HFFc6 (cell line): ENCODE results near the gene MAFG. TPM values are rescaled to one million over a fixed set of nuclear protein-coding genes. Genes with fewer than 3 reads are reported as not detected.
A peak's percentile ranks its signal among the peaks of the same experiment; 100 is the strongest.

ENCODE experiments used
- DNase-seq: peaks from one replicate; pipeline ENCODE4 v3.0.0-alpha.2; 2018
- H3K27ac Mint-ChIP-seq: 2 replicates; pipeline ENCODE4 v1.8.0; 2020; ENCODE audit warnings: mild to moderate bottlenecking, mixed read lengths
- H3K27me3 Mint-ChIP-seq: 2 replicates; pipeline ENCODE4 v1.8.0; 2021; ENCODE audit warnings: mild to moderate bottlenecking, moderate library complexity, mixed read lengths; ENCODE audit not compliant: insufficient read depth
- H3K36me3 Mint-ChIP-seq: 2 replicates; pipeline ENCODE4 v1.8.0; 2021; ENCODE audit warnings: low read depth, mixed read lengths
- H3K4me1 Mint-ChIP-seq: 2 replicates; pipeline ENCODE4 v1.8.0; 2020; ENCODE audit warnings: low read depth, mixed read lengths
- H3K4me3 Mint-ChIP-seq: 2 replicates; pipeline ENCODE4 v1.8.0; 2020; ENCODE audit warnings: mild to moderate bottlenecking, moderate library complexity, mixed read lengths
- H3K9me3 Mint-ChIP-seq: 2 replicates; pipeline ENCODE4 v1.8.0; 2020; ENCODE audit warnings: mild to moderate bottlenecking, mixed read lengths
- total RNA-seq, 6 experiments: library from RNA; stranded (reverse); fragmentation: NEBNext Ultra II Directional; extraction: Animal tissue kit (Norgen Biotek cat#: 25700); gene quantifications; 2 replicates in 1 of 6; 3 replicates in 5 of 6; pipeline ENCODE4 v1.2.3, GENCODE V29; 2021
- TF ChIP-seq, protein P1 (sequence below): fragments of 200-600 bp; sonication (generic); IDR thresholded peaks from 2 replicates; pipeline ENCODE4 v1.5.0; 2021; ENCODE audit warnings: antibody characterized with exemption, mild to moderate bottlenecking

Gene MAFG
- total RNA-seq, 6 experiments from 2014 or later = 17.7 to 22.4 (median 18.2) TPM

DNA sequence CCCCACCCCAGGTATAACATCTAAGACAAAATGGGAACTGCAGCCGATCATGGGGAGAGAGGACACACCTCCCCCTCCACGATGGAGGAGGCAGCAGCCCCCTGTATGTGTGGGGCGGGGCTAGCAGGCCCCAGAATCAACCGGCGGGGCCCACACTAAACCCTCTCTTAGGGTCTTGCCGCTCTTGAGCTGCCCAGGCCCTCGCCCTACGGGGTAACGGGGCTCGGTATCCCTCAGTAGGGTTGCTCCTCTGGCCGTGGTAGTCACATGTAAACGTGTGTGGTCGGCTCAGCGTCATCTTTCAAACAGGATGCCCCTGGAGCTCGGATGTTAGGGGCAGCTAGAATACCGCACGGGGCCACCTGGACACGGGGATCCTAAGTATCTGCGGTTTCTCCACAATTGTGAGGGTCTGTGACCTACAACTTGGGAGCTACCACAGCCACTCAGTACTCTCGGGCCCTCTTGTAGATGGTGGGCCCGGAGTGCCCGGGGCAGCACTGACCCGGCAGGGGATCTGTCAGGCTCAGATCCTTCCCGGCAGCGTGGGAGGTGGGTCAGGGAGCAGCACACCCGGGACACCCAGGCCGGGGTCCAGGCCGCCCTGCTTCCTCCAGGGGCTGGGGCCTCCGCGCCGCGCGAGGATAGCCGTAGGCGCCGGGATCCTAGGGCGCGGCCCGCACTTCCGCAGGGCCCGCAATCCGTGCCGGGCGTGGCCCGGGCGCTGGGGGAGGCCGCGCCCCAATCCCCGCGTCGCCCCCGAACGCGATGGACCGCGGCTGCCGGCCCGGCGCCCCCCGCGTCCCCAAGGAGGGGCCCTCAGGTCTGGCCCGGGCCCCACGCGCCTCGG lies 57.2 kb downstream of the MAFG start:
- no peak for DNase-seq
- Mint-ChIP-seq H3K27me3 (peaks cover 49% of the 10 kb centered on the region), H3K9me3 (peaks cover 3% of the 10 kb centered on the region; the same call in 1 of the 2 replicates), H3K36me3 (peaks cover 14% of the 10 kb centered on the region), H3K27ac (peak overlapping the region; percentile 93), H3K4me1 (peaks cover 31% of the 10 kb centered on the region), H3K4me3 (peak overlapping the region; percentile 92)
- TF ChIP-seq, protein P1, sequence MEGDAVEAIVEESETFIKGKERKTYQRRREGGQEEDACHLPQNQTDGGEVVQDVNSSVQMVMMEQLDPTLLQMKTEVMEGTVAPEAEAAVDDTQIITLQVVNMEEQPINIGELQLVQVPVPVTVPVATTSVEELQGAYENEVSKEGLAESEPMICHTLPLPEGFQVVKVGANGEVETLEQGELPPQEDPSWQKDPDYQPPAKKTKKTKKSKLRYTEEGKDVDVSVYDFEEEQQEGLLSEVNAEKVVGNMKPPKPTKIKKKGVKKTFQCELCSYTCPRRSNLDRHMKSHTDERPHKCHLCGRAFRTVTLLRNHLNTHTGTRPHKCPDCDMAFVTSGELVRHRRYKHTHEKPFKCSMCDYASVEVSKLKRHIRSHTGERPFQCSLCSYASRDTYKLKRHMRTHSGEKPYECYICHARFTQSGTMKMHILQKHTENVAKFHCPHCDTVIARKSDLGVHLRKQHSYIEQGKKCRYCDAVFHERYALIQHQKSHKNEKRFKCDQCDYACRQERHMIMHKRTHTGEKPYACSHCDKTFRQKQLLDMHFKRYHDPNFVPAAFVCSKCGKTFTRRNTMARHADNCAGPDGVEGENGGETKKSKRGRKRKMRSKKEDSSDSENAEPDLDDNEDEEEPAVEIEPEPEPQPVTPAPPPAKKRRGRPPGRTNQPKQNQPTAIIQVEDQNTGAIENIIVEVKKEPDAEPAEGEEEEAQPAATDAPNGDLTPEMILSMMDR = no peak

DNA sequence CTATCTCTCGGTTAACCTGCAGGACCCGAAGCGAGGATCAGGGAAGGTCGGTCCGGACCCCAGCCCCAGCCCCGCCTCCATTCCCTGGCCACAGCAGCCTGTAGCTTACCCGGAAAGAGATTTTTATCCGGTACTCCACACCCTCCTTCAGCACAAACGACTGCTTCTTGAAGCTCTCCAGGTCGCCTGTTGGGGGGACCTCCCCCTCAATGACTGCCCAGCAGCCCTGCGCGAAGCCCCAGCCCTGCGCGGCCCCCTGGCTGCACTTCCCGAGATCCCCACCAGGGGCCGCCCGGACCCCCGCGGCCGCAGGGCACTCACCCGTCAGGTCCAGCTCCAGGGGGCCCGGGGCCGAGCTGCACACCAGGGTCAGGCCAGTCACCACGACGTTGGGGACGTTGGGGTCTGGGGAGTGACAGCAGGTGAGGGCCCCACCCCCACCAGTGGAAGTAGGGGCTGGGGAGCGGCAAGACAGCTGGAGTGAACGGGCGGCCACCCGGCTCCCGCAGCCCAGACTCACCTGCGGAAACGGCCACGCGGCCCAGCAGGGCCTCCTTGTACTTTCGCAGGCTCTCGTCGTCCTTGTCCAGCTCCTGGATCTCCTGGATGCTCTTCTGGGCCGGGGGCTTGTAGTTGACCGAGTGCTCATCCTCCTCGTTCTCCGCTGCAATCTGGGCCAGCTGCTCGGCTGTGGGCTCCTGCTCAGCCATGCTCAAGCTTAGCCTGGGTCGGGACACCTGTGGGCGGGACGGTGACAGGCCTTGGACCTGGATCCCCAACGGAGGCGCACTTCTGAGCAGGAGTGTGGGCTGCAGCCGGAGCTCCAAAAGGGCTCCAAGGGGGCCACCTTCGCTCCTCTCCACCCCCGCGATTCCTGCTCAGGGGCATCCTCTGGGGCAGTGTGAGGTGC lies 58.1 kb downstream of the MAFG start:
- H3K4me1 Mint-ChIP-seq = peaks cover 31% of the 10 kb centered on the region
- H3K27me3 Mint-ChIP-seq = peaks cover 58% of the 10 kb centered on the region
- peak overlapping the region; percentile 93 for H3K27ac Mint-ChIP-seq
- no peak for DNase-seq
- peaks cover 5% of the 10 kb centered on the region; the same call in 1 of the 2 replicates for H3K9me3 Mint-ChIP-seq
- peak overlapping the region; percentile 92 for H3K4me3 Mint-ChIP-seq
- TF ChIP-seq, protein P1 = peak; percentile 98
- peaks cover 14% of the 10 kb centered on the region for H3K36me3 Mint-ChIP-seq

DNA sequence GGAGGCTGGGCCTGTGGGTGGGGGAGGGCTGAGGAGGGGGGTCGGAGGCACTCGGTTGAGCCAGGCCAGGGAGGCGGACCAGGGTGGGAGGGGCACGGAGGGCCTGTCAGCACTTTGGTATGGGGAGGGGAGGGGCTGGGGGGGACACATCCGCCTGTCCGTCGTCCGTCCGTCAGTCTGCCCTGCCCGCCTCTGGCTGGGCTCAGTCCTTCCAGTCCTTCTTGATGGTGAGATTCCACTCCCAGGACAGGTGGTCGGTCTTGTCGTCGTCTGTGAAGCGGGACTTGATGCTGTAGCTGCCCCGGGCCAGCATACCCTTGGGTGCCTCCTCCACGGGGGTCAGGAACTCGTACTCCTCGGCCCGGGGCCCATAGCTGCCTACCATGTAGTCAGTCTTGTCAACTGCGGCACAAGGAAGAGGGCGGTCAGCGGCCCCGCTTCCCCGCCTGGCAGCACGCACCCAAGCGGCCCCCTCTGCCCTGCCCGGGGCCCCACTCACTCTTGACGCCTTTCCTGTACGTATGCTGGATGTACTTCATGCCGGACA lies 58.8 kb downstream of the MAFG start:
- Mint-ChIP-seq H3K36me3 (peaks cover 14% of the 10 kb centered on the region), H3K4me1 (peaks cover 33% of the 10 kb centered on the region), H3K9me3 (peaks cover 5% of the 10 kb centered on the region; the same call in 1 of the 2 replicates), H3K27me3 (peaks cover 60% of the 10 kb centered on the region), H3K27ac (peak overlapping the region; percentile 93), H3K4me3 (peak overlapping the region; percentile 92)
- peak; percentile 82 for DNase-seq
- TF ChIP-seq, protein P1 = no peak

Other genes starting within 250 kb of the MAFG start
- 10 to 100 TPM; 39.4 to 50.5 (median 46.7) TPM for gene ARL16, start 243.9 kb downstream of the MAFG start, total RNA-seq
- 100 to 1,000 TPM; 106 to 127 (median 116) TPM for gene HGS, start 243.7 kb downstream of the MAFG start, total RNA-seq
- gene MRPL12, start 224.4 kb downstream of the MAFG start, total RNA-seq = 100 to 1,000 TPM; 105 to 124 (median 113) TPM
- gene SLC25A10, start 215.5 kb downstream of the MAFG start, total RNA-seq = 10 to 100 TPM; 13.2 to 21.9 (median 17.1) TPM
- not detected for gene GCGR, start 123.6 kb downstream of the MAFG start, total RNA-seq
- gene MCRIP1, start 94.4 kb downstream of the MAFG start, total RNA-seq = 100 to 1,000 TPM in 2 of 6 experiments, 10 to 100 TPM in 4; 88.0 to 103 (median 92.8) TPM
- not detected for gene PPP1R27, start 92.7 kb downstream of the MAFG start, total RNA-seq
- 100 to 1,000 TPM; 790 to 981 (median 910) TPM for gene P4HB, start 67.2 kb downstream of the MAFG start, total RNA-seq
- gene ARHGDIA, start 56.4 kb downstream of the MAFG start, total RNA-seq = 1,000 to 10,000 TPM in 1 of 6 experiments, 100 to 1,000 TPM in 5; 758 to 1,040 (median 908) TPM
- 100 to 1,000 TPM; 101 to 151 (median 135) TPM for gene ALYREF, start 36.1 kb downstream of the MAFG start, total RNA-seq
- gene ANAPC11, start 36.0 kb downstream of the MAFG start, total RNA-seq = 100 to 1,000 TPM; 151 to 169 (median 156) TPM
- gene NPB, start 25.5 kb downstream of the MAFG start, total RNA-seq = 1 to 10 TPM in 1 of 6 experiments, under 1 TPM in 5; 0.53 to 1.5 (median 0.71) TPM
- gene PCYT2, start 16.3 kb downstream of the MAFG start, total RNA-seq = 10 to 100 TPM; 33.2 to 45.8 (median 35.8) TPM
- gene SIRT7, start 9.6 kb downstream of the MAFG start, total RNA-seq = 10 to 100 TPM; 16.2 to 20.7 (median 18.5) TPM
- 100 to 1,000 TPM in 4 of 6 experiments, 10 to 100 TPM in 2; 97.9 to 147 (median 110) TPM for gene PYCR1, start 9.6 kb upstream of the MAFG start, total RNA-seq
- not detected for gene MYADML2, start 19.5 kb upstream of the MAFG start, total RNA-seq
- under 1 TPM in 2 of 6 experiments, not detected in 4; 0.10 to 0.14 TPM for gene NOTUM, start 33.5 kb upstream of the MAFG start, total RNA-seq
- gene ASPSCR1, start 49.9 kb upstream of the MAFG start, total RNA-seq = 10 to 100 TPM; 26.6 to 36.8 (median 34.7) TPM
- 10 to 100 TPM; 60.6 to 83.9 (median 73.3) TPM for gene CENPX, start 95.1 kb upstream of the MAFG start, total RNA-seq
- gene LRRC45, start 95.6 kb upstream of the MAFG start, total RNA-seq = 10 to 100 TPM in 3 of 6 experiments, 1 to 10 TPM in 3; 6.8 to 10.5 (median 10.0) TPM
- 1 to 10 TPM; 4.3 to 8.5 (median 5.6) TPM for gene RAC3, start 103.9 kb upstream of the MAFG start, total RNA-seq
- gene DCXR, start 110.0 kb upstream of the MAFG start, total RNA-seq = 100 to 1,000 TPM in 1 of 6 experiments, 10 to 100 TPM in 5; 73.4 to 100 (median 84.8) TPM
- gene RFNG, start 124.1 kb upstream of the MAFG start, total RNA-seq = 10 to 100 TPM; 37.6 to 48.5 (median 40.1) TPM
- 100 to 1,000 TPM; 127 to 144 (median 141) TPM for gene GPS1, start 124.2 kb upstream of the MAFG start, total RNA-seq
- gene DUS1L, start 138.1 kb upstream of the MAFG start, total RNA-seq = 10 to 100 TPM; 65.8 to 86.8 (median 71.2) TPM
- gene FASN, start 170.5 kb upstream of the MAFG start, total RNA-seq = 100 to 1,000 TPM; 108 to 138 (median 112) TPM